Globus pallidus (tissue), 1 donor: ENCODE measurements around the gene KRTAP10-5.
"Not testable (repeated sequence)": the region's sequence is repeated elsewhere in the genome, so short reads cannot be mapped to it uniquely, and the experiment has no call there.

Experiments used
- DNase-seq: peaks from one replicate; pipeline ENCODE4 v3.0.0-alpha.2; 2015; ENCODE audit warnings: low spot score

KRTAP10-5 gene

GRCh38 chr21:44571844-44572782 is 8.3 kb downstream of the KRTAP10-5 start:
- DNase-seq = no peak

- DNase-seq = no peak
Observed at GRCh38 chr21:44571296-44571695, 9.1 kb downstream of the KRTAP10-5 start.

GRCh38 chr21:44569861-44570517 is 10.4 kb downstream of the KRTAP10-5 start:
- DNase-seq = no peak

GRCh38 chr21:44568667-44569556 is 11.5 kb downstream of the KRTAP10-5 start:
- no peak for DNase-seq

GRCh38 chr21:44568261-44568660 is 12.1 kb downstream of the KRTAP10-5 start:
- no peak for DNase-seq

GRCh38 chr21:44567481-44568171 is 12.8 kb downstream of the KRTAP10-5 start:
- no peak for DNase-seq

- no peak for DNase-seq
Observed at GRCh38 chr21:44566403-44566802, 14.0 kb downstream of the KRTAP10-5 start.

- no peak for DNase-seq
Observed at GRCh38 chr21:44564886-44565598, 15.4 kb downstream of the KRTAP10-5 start.

GRCh38 chr21:44564099-44564498 is 16.3 kb downstream of the KRTAP10-5 start:
- no peak for DNase-seq

GRCh38 chr21:44558695-44559094 is 21.7 kb downstream of the KRTAP10-5 start, which contains the start of gene KRTAP10-3:
TSS of gene KRTAP10-3 (minus strand) at chr21:44558795. CDS start at chr21:44558715, 80 bp downstream.
- no peak for DNase-seq

- not testable (repeated sequence) for DNase-seq
Observed at GRCh38 chr21:44558329-44558675, 22.1 kb downstream of the KRTAP10-5 start.

GRCh38 chr21:44557491-44558328 is 22.7 kb downstream of the KRTAP10-5 start:
- DNase-seq = no peak

- DNase-seq = no peak
Observed at GRCh38 chr21:44556879-44557278, 23.5 kb downstream of the KRTAP10-5 start.

- no peak for DNase-seq
Observed at GRCh38 chr21:44555200-44555875, 25.1 kb downstream of the KRTAP10-5 start.

- DNase-seq = no peak
Observed at GRCh38 chr21:44552681-44553080, 27.7 kb downstream of the KRTAP10-5 start.

GRCh38 chr21:44552136-44552535 is 28.3 kb downstream of the KRTAP10-5 start:
- DNase-seq = no peak

GRCh38 chr21:44551340-44551961 is 29.0 kb downstream of the KRTAP10-5 start, which contains the start of gene KRTAP10-2:
TSS of gene KRTAP10-2 (minus strand) at chr21:44551505. CDS start at chr21:44551458, 47 bp downstream.
- DNase-seq = no peak

- no peak for DNase-seq
Observed at GRCh38 chr21:44550807-44551206, 29.6 kb downstream of the KRTAP10-5 start.

- not testable (repeated sequence) for DNase-seq
Observed at GRCh38 chr21:44550285-44550684, 30.1 kb downstream of the KRTAP10-5 start.
